Activated naive CD8-positive, alpha-beta T cell treated with anti-CD3 and anti-CD28 coated beads for 36 hours (primary cell): Measurements from ENCODE around the gene ASPDH. TPM values are rescaled to one million over a fixed set of nuclear protein-coding genes. Genes with fewer than 3 reads are reported as not detected.

Source experiments
- DNase-seq: peaks from one replicate; pipeline ENCODE4 v3.0.0; 2021
- H3K27ac Mint-ChIP-seq: one replicate; pipeline ENCODE4 v1.8.0; 2022; ENCODE audit warnings: mild to moderate bottlenecking, moderate library complexity, mixed read lengths
- H3K27me3 Mint-ChIP-seq: one replicate; pipeline ENCODE4 v1.8.0; 2022; ENCODE audit warnings: mild to moderate bottlenecking, mixed read lengths
- H3K36me3 Mint-ChIP-seq: one replicate; pipeline ENCODE4 v1.8.0; 2021; ENCODE audit warnings: mild to moderate bottlenecking, mixed read lengths
- H3K4me1 Mint-ChIP-seq: one replicate; pipeline ENCODE4 v1.8.0; 2021; ENCODE audit warnings: mixed read lengths
- H3K4me3 Mint-ChIP-seq: one replicate; pipeline ENCODE4 v1.8.0; 2022; ENCODE audit warnings: mild to moderate bottlenecking, moderate library complexity, mixed read lengths
- H3K9me3 Mint-ChIP-seq: one replicate; pipeline ENCODE4 v1.8.0; 2022; ENCODE audit warnings: mixed read lengths
- total RNA-seq, 2 experiments: library from RNA; stranded (reverse); gene quantifications; one replicate each; pipeline ENCODE4 v1.2.3, GENCODE V29; 2021

The ASPDH gene
- total RNA-seq, 2 experiments from 2014 or later = not detected

GRCh38 chr19:50551034-50551714, 37.5 kb upstream of the ASPDH start:
- Mint-ChIP-seq H3K9me3 (no peaks in the 10 kb centered on the region), H3K4me3 (no peak overlapping the region), H3K27ac (no peak overlapping the region), H3K36me3 (no peaks in the 10 kb centered on the region), H3K4me1 (no peaks in the 10 kb centered on the region), H3K27me3 (peaks cover 67% of the 10 kb centered on the region)
- no peak for DNase-seq

- Mint-ChIP-seq H3K9me3 (no peaks in the 10 kb centered on the region), H3K4me3 (no peak overlapping the region), H3K27ac (no peak overlapping the region), H3K36me3 (no peaks in the 10 kb centered on the region), H3K4me1 (no peaks in the 10 kb centered on the region), H3K27me3 (peaks cover 62% of the 10 kb centered on the region)
- no peak for DNase-seq
Measured at GRCh38 chr19:50550594-50550966, 36.9 kb upstream of the ASPDH start.

GRCh38 chr19:50549927-50550593, 36.3 kb upstream of the ASPDH start:
- Mint-ChIP-seq H3K4me3 (no peak overlapping the region), H3K9me3 (no peaks in the 10 kb centered on the region), H3K36me3 (no peaks in the 10 kb centered on the region), H3K4me1 (no peaks in the 10 kb centered on the region), H3K27ac (no peak overlapping the region), H3K27me3 (peaks cover 57% of the 10 kb centered on the region)
- DNase-seq = no peak

- Mint-ChIP-seq H3K9me3 (no peaks in the 10 kb centered on the region), H3K27ac (no peak overlapping the region), H3K27me3 (peaks cover 50% of the 10 kb centered on the region), H3K4me1 (no peaks in the 10 kb centered on the region), H3K4me3 (no peak overlapping the region), H3K36me3 (no peaks in the 10 kb centered on the region)
- no peak for DNase-seq
Measured at GRCh38 chr19:50549059-50549926, 35.6 kb upstream of the ASPDH start.

- no peak overlapping the region for H3K4me3 Mint-ChIP-seq
- DNase-seq = no peak
- no peaks in the 10 kb centered on the region for H3K4me1 Mint-ChIP-seq
- no peaks in the 10 kb centered on the region for H3K36me3 Mint-ChIP-seq
- no peak overlapping the region for H3K27ac Mint-ChIP-seq
- peaks cover 42% of the 10 kb centered on the region for H3K27me3 Mint-ChIP-seq
- no peaks in the 10 kb centered on the region for H3K9me3 Mint-ChIP-seq
Measured at GRCh38 chr19:50548191-50549058, 34.7 kb upstream of the ASPDH start.

- Mint-ChIP-seq H3K27ac (no peak overlapping the region), H3K27me3 (peaks cover 34% of the 10 kb centered on the region), H3K4me1 (no peaks in the 10 kb centered on the region), H3K36me3 (no peaks in the 10 kb centered on the region), H3K4me3 (no peak overlapping the region), H3K9me3 (no peaks in the 10 kb centered on the region)
- DNase-seq = no peak
Measured at GRCh38 chr19:50547385-50548190, 33.9 kb upstream of the ASPDH start.

- Mint-ChIP-seq H3K27ac (no peak overlapping the region), H3K4me1 (no peaks in the 10 kb centered on the region), H3K36me3 (no peaks in the 10 kb centered on the region), H3K4me3 (no peak overlapping the region), H3K27me3 (peaks cover 26% of the 10 kb centered on the region), H3K9me3 (no peaks in the 10 kb centered on the region)
- no peak for DNase-seq
Measured at GRCh38 chr19:50546527-50547221, 33.0 kb upstream of the ASPDH start.

- H3K4me1 Mint-ChIP-seq = no peaks in the 10 kb centered on the region
- no peaks in the 10 kb centered on the region for H3K9me3 Mint-ChIP-seq
- H3K27ac Mint-ChIP-seq = no peak overlapping the region
- no peak overlapping the region for H3K4me3 Mint-ChIP-seq
- peaks cover 2% of the 10 kb centered on the region for H3K27me3 Mint-ChIP-seq
- no peaks in the 10 kb centered on the region for H3K36me3 Mint-ChIP-seq
- no peak for DNase-seq
Measured at GRCh38 chr19:50542943-50543342, 29.2 kb upstream of the ASPDH start.

GRCh38 chr19:50537769-50538230, 24.1 kb upstream of the ASPDH start:
- no peak overlapping the region for H3K4me3 Mint-ChIP-seq

GRCh38 chr19:50537306-50537685, 23.6 kb upstream of the ASPDH start:
- no peak overlapping the region for H3K4me3 Mint-ChIP-seq
- no peak for DNase-seq
- H3K36me3 Mint-ChIP-seq = peaks cover 5% of the 10 kb centered on the region
- peaks cover 21% of the 10 kb centered on the region for H3K27me3 Mint-ChIP-seq
- H3K4me1 Mint-ChIP-seq = peaks cover 4% of the 10 kb centered on the region
- no peak overlapping the region for H3K27ac Mint-ChIP-seq
- peaks cover 4% of the 10 kb centered on the region for H3K9me3 Mint-ChIP-seq

More at GRCh38 chr19:50537769-50538230, 24.1 kb upstream of the ASPDH start:
- H3K4me1 Mint-ChIP-seq = peaks cover 4% of the 10 kb centered on the region
- H3K36me3 Mint-ChIP-seq = peaks cover 2% of the 10 kb centered on the region
- no peak overlapping the region for H3K27ac Mint-ChIP-seq
- peaks cover 18% of the 10 kb centered on the region for H3K27me3 Mint-ChIP-seq
- peak; percentile 58 for DNase-seq
- H3K9me3 Mint-ChIP-seq = peaks cover 4% of the 10 kb centered on the region

- Mint-ChIP-seq H3K27me3 (peaks cover 24% of the 10 kb centered on the region), H3K27ac (no peak overlapping the region), H3K36me3 (peaks cover 5% of the 10 kb centered on the region), H3K4me3 (no peak overlapping the region), H3K9me3 (peaks cover 5% of the 10 kb centered on the region), H3K4me1 (peaks cover 4% of the 10 kb centered on the region)
- no peak for DNase-seq
Measured at GRCh38 chr19:50536662-50537305, 23.1 kb upstream of the ASPDH start.

GRCh38 chr19:50535672-50536187, 22.0 kb upstream of the ASPDH start:
- Mint-ChIP-seq H3K4me1 (peaks cover 4% of the 10 kb centered on the region), H3K27ac (no peak overlapping the region), H3K4me3 (no peak overlapping the region), H3K27me3 (peaks cover 28% of the 10 kb centered on the region), H3K36me3 (peaks cover 5% of the 10 kb centered on the region), H3K9me3 (peaks cover 5% of the 10 kb centered on the region)
- DNase-seq = no peak

- Mint-ChIP-seq H3K36me3 (peaks cover 5% of the 10 kb centered on the region), H3K4me1 (peaks cover 4% of the 10 kb centered on the region), H3K9me3 (peaks cover 5% of the 10 kb centered on the region), H3K27me3 (peaks cover 32% of the 10 kb centered on the region), H3K27ac (no peak overlapping the region), H3K4me3 (no peak overlapping the region)
- no peak for DNase-seq
Measured at GRCh38 chr19:50534478-50534877, 20.8 kb upstream of the ASPDH start.
